Activated T-helper 9 cell treated with anti-CD3 and anti-CD28 coated beads, Interleukin-2, amount 50 U/mL, for 16 hours (primary cell): ENCODE measurements around the gene IGFN1.

Source experiments
- DNase-seq: peaks from one replicate; pipeline ENCODE4 v3.0.0-alpha.2; 2020; ENCODE audit warnings: low read depth

The IGFN1 gene

GRCh38 chr1:201185527-201186128, 5.0 kb upstream of the IGFN1 start:
- DNase-seq: no peak

- DNase-seq: no peak
Measured at GRCh38 chr1:201186192-201186591, 4.4 kb upstream of the IGFN1 start.

- DNase-seq: no peak
Measured at GRCh38 chr1:201189085-201189484, 1.5 kb upstream of the IGFN1 start.

GRCh38 chr1:201190005-201190404, 619 bp upstream of the IGFN1 start:
- no peak for DNase-seq

- no peak for DNase-seq
Measured at GRCh38 chr1:201191653-201192260, 1.1 kb downstream of the IGFN1 start.

GRCh38 chr1:201192261-201192788, 1.7 kb downstream of the IGFN1 start:
- no peak for DNase-seq

- no peak for DNase-seq
Measured at GRCh38 chr1:201194046-201194445, 3.4 kb downstream of the IGFN1 start.

GRCh38 chr1:201198598-201198997, 8.0 kb downstream of the IGFN1 start:
- no peak for DNase-seq

GRCh38 chr1:201205036-201205435, 14.4 kb downstream of the IGFN1 start:
- DNase-seq: no peak

- no peak for DNase-seq
Measured at GRCh38 chr1:201206176-201206575, 15.6 kb downstream of the IGFN1 start.

GRCh38 chr1:201207046-201207445, 16.4 kb downstream of the IGFN1 start:
- DNase-seq: no peak

GRCh38 chr1:201208236-201208635, 17.6 kb downstream of the IGFN1 start:
- no peak for DNase-seq

- no peak for DNase-seq
Measured at GRCh38 chr1:201212056-201212455, 21.4 kb downstream of the IGFN1 start.

- DNase-seq: no peak
Measured at GRCh38 chr1:201212461-201213055, 21.9 kb downstream of the IGFN1 start.

GRCh38 chr1:201213106-201213770, 22.6 kb downstream of the IGFN1 start:
- DNase-seq: no peak

GRCh38 chr1:201213926-201214325, 23.3 kb downstream of the IGFN1 start:
- DNase-seq: no peak

- no peak for DNase-seq
Measured at GRCh38 chr1:201214461-201214860, 23.8 kb downstream of the IGFN1 start.

- no peak for DNase-seq
Measured at GRCh38 chr1:201214886-201215285, 24.3 kb downstream of the IGFN1 start.

GRCh38 chr1:201215531-201216357, 25.1 kb downstream of the IGFN1 start:
- no peak for DNase-seq

- DNase-seq: no peak
Measured at GRCh38 chr1:201216395-201217085, 25.9 kb downstream of the IGFN1 start.

GRCh38 chr1:201217146-201217545, 26.5 kb downstream of the IGFN1 start:
- DNase-seq: no peak
